OCI-LY1 (cell line): ENCODE measurements around the gene PER1.

ENCODE experiments used
- H2AFZ ChIP-seq: fragments of 200-600 bp; sonication (generic), shearing (Covaris generic); 2 replicates; pipeline ENCODE4 v1.6.0; 2014; ENCODE audit warnings: antibody characterized with exemption, mild to moderate bottlenecking, low read length
- H3F3A ChIP-seq: fragments of 200-600 bp; sonication (generic), shearing (Covaris generic); 2 replicates; pipeline ENCODE4 v1.6.0; 2014; ENCODE audit warnings: mild to moderate bottlenecking, antibody characterized with exemption, low read length, moderate library complexity; ENCODE audit not compliant: insufficient read depth
- H3K27ac ChIP-seq: fragments of 200-600 bp; sonication (generic); 2 replicates; pipeline ENCODE4 v1.5.1; 2014; ENCODE audit warnings: low read length, mixed run types, mild to moderate bottlenecking, low read depth; ENCODE audit not compliant: poor library complexity, severe bottlenecking
- H3K27me3 ChIP-seq: fragments of 200-600 bp; sonication (generic); 2 replicates; pipeline ENCODE4 v1.6.0; 2014; ENCODE audit warnings: antibody characterized with exemption, mild to moderate bottlenecking, low read length, moderate library complexity; ENCODE audit not compliant: insufficient read depth
- H3K36me3 ChIP-seq: fragments of 200-600 bp; sonication (generic); 2 replicates; pipeline ENCODE4 v1.6.1; 2014; ENCODE audit warnings: mild to moderate bottlenecking, antibody characterized with exemption, low read length, moderate library complexity, mixed read lengths; ENCODE audit not compliant: insufficient read depth
- H3K4me1 ChIP-seq: fragments of 200-600 bp; sonication (generic); 2 replicates; pipeline ENCODE4 v1.5.1; 2014; ENCODE audit warnings: mild to moderate bottlenecking, low read length, moderate library complexity; ENCODE audit not compliant: insufficient read depth, severe bottlenecking
- H3K4me2 ChIP-seq: fragments of 200-600 bp; sonication (generic), shearing (Covaris generic); 2 replicates; pipeline ENCODE4 v1.6.1; 2014; ENCODE audit warnings: low read length
- H3K4me3 ChIP-seq: fragments of 200-600 bp; sonication (generic); 2 replicates; pipeline ENCODE4 v1.5.1; 2014; ENCODE audit warnings: low read length, low read depth, mild to moderate bottlenecking, mixed read lengths; ENCODE audit not compliant: poor library complexity, severe bottlenecking
- H3K79me2 ChIP-seq: fragments of 200-600 bp; shearing (Covaris generic); 2 replicates; pipeline ENCODE4 v1.6.1; 2016; ENCODE audit warnings: mixed run types, low read length, mixed read lengths; ENCODE audit not compliant: insufficient read depth
- H3K9ac ChIP-seq: fragments of 200-600 bp; sonication (generic), shearing (Covaris generic); 2 replicates; pipeline ENCODE4 v1.6.1; 2014; ENCODE audit warnings: mild to moderate bottlenecking, low read length, mixed read lengths
- H3K9me2 ChIP-seq: fragments of 200-600 bp; sonication (generic), shearing (Covaris generic); 2 replicates; pipeline ENCODE4 v1.6.1; 2014; ENCODE audit warnings: low read depth, mild to moderate bottlenecking, low read length, mixed read lengths
- H3K9me3 ChIP-seq: fragments of 200-600 bp; shearing (Covaris generic); 2 replicates; pipeline ENCODE4 v1.6.1; 2014; ENCODE audit warnings: low read length, mixed read lengths
- H4K20me1 ChIP-seq: fragments of 200-600 bp; sonication (generic), shearing (Covaris generic); 2 replicates; pipeline ENCODE4 v1.6.0; 2016; ENCODE audit warnings: mild to moderate bottlenecking, low read length; ENCODE audit not compliant: insufficient read depth
- EZH2 ChIP-seq: fragments of 200-600 bp; sonication (generic), shearing (Covaris generic); IDR thresholded peaks from 2 replicates; pipeline ENCODE4 v1.8.0; 2017; ENCODE audit warnings: borderline replicate concordance, mixed run types, mild to moderate bottlenecking, antibody characterized with exemption, low read length, moderate library complexity, mixed read lengths
- TF ChIP-seq, protein P1 (sequence below): fragments of 200-600 bp; sonication (generic), shearing (Covaris generic); IDR thresholded peaks from 2 replicates; pipeline ENCODE4 v1.5.1; 2017; ENCODE audit warnings: mild to moderate bottlenecking, antibody characterized with exemption, low read length, moderate library complexity, mixed read lengths

PER1 gene

GRCh38 chr17:8138672-8139371 lies 13.4 kb downstream of the PER1 start:
- H2AFZ ChIP-seq = no peak overlapping the region
- TF ChIP-seq, protein P1, sequence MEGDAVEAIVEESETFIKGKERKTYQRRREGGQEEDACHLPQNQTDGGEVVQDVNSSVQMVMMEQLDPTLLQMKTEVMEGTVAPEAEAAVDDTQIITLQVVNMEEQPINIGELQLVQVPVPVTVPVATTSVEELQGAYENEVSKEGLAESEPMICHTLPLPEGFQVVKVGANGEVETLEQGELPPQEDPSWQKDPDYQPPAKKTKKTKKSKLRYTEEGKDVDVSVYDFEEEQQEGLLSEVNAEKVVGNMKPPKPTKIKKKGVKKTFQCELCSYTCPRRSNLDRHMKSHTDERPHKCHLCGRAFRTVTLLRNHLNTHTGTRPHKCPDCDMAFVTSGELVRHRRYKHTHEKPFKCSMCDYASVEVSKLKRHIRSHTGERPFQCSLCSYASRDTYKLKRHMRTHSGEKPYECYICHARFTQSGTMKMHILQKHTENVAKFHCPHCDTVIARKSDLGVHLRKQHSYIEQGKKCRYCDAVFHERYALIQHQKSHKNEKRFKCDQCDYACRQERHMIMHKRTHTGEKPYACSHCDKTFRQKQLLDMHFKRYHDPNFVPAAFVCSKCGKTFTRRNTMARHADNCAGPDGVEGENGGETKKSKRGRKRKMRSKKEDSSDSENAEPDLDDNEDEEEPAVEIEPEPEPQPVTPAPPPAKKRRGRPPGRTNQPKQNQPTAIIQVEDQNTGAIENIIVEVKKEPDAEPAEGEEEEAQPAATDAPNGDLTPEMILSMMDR = peak; percentile 87
- TF ChIP-seq EZH2 = no peak

DNA sequence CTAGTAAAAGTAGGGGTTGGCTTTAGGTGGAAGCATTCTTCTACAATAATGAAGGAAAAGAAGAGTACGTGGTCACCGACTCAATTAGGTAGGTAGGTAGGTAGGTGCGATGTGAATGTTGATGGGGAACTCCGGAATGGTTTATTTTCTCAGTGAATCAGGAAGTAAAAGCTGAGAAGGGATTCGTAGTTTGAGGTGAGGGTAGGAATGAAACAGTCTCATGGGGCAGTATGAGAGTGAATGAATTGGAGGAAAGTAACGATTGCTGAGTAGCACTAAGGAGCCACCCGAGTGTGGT lies 13.9 kb downstream of the PER1 start:
- H3F3A ChIP-seq = no peaks in the 10 kb centered on the region
- H3K4me3 ChIP-seq = peak overlapping the region; percentile 75
- peak overlapping the region; percentile 93 for H3K4me2 ChIP-seq
- H3K9me3 ChIP-seq = no peaks in the 10 kb centered on the region
- H4K20me1 ChIP-seq = no peaks in the 10 kb centered on the region
- no peak overlapping the region for H3K27ac ChIP-seq
- peaks cover 6% of the 10 kb centered on the region for H3K4me1 ChIP-seq
- H3K27me3 ChIP-seq = no peaks in the 10 kb centered on the region
- no peaks in the 10 kb centered on the region for H3K9me2 ChIP-seq
- peaks cover 17% of the 10 kb centered on the region; the same call in 1 of the 2 replicates for H3K36me3 ChIP-seq
- no peak for TF ChIP-seq EZH2
- TF ChIP-seq, protein P1 = no peak
- H2AFZ ChIP-seq = no peak overlapping the region
- H3K79me2 ChIP-seq = no peaks in the 10 kb centered on the region
- H3K9ac ChIP-seq = peak overlapping the region; percentile 38; the same call in 1 of the 2 replicates

More at GRCh38 chr17:8138672-8139371, 13.4 kb downstream of the PER1 start:
- Histone ChIP-seq H3K79me2 (no peaks in the 10 kb centered on the region), H3K4me2 (peak overlapping the region; percentile 93), H3K9me2 (no peaks in the 10 kb centered on the region), H3K4me3 (peak overlapping the region; percentile 75), H3K27me3 (no peaks in the 10 kb centered on the region), H3F3A (no peaks in the 10 kb centered on the region), H3K27ac (peak overlapping the region; percentile 90), H3K9me3 (no peaks in the 10 kb centered on the region), H4K20me1 (no peaks in the 10 kb centered on the region), H3K9ac (peak overlapping the region; percentile 77), H3K4me1 (peaks cover 6% of the 10 kb centered on the region), H3K36me3 (peaks cover 17% of the 10 kb centered on the region; the same call in 1 of the 2 replicates)

DNA sequence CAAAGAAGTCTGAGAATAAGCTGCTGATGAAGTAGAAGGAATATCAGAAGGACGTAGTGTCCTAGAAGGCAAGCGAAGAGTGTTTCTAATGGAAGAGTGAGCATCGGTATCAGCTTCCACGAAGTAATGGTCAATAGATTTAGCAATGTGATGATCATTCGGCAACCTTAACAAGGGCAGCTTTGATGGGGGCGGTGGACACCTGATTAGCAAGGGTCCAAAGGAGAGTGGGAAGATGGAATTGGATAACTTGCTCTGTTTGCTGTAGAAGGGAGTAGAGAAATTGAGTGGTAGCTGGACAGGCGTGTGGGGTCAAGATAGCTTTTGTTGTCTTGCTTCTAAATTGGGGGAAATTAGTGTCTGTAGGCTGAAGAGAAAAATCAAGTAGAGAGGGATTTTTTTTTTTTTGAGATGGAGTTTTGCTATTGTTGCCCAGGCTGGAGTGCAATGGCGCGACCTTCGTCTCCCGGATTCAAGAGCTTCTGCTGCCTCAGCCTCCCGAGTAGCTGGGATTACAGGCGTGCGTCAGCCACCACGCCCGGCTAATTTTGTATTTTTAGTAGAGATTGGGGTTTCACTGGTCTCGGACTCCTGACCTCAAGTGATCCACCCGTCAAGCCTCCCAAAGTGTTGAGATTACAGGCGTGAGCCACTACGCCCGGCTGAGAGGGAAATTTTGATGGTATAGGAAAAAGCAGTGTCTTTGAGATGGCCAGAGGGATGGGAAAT lies 14.4 kb downstream of the PER1 start:
- no peak overlapping the region for H3K27ac ChIP-seq
- H3F3A ChIP-seq = no peaks in the 10 kb centered on the region
- no peak overlapping the region for H2AFZ ChIP-seq
- H3K9me2 ChIP-seq = no peaks in the 10 kb centered on the region
- H3K27me3 ChIP-seq = no peaks in the 10 kb centered on the region
- H3K4me1 ChIP-seq = peaks cover 6% of the 10 kb centered on the region
- peak overlapping the region; percentile 75 for H3K4me3 ChIP-seq
- peaks cover 17% of the 10 kb centered on the region; the same call in 1 of the 2 replicates for H3K36me3 ChIP-seq
- H3K4me2 ChIP-seq = peak overlapping the region; percentile 93
- no peaks in the 10 kb centered on the region for H3K9me3 ChIP-seq
- TF ChIP-seq, protein P1 = no peak
- no peak for TF ChIP-seq EZH2
- H3K9ac ChIP-seq = peak overlapping the region; percentile 38; the same call in 1 of the 2 replicates
- H4K20me1 ChIP-seq = no peaks in the 10 kb centered on the region
- no peaks in the 10 kb centered on the region for H3K79me2 ChIP-seq
